Neural progenitor cell (in vitro differentiated cells): ENCODE measurements around the gene RNFT2.

ENCODE experiments used
- CTCF ChIP-seq: fragments of 200-600 bp; sonication (generic); IDR thresholded peaks from 2 replicates; pipeline ENCODE4 v1.5.1; 2017; ENCODE audit warnings: antibody characterized with exemption, mild to moderate bottlenecking
- EZH2 ChIP-seq: fragments of 200-600 bp; sonication (generic); IDR thresholded peaks from 2 replicates; pipeline ENCODE4 v1.6.1; 2017; ENCODE audit warnings: antibody characterized with exemption, mild to moderate bottlenecking, moderate library complexity

- TF ChIP-seq CTCF, result no peak
- no peak for TF ChIP-seq EZH2
Measured at GRCh38 chr12:116818341-116818856, 80.3 kb downstream of the RNFT2 start.
